Body of pancreas (tissue), 4 donors: ENCODE measurements around the gene CARD14. TPM values are rescaled to one million over a fixed set of nuclear protein-coding genes. Genes with fewer than 3 reads are reported as not detected.

Experiments
- ATAC-seq: fragments of 150-250 bp; one replicate; pipeline ENCODE4 v1.9.1; 2016
- DNase-seq, 4 donors: peaks; one replicate each; pipeline ENCODE4 v3.0.0-alpha.2; 2019
- H3K27ac ChIP-seq, 4 donors: fragments of 200-600 bp; sonication (generic); 1 replicate in 3 of 4; 2 replicates in 1 of 4; pipeline versions ENCODE4 v1.5.1 to v1.6.1; 2016 to 2019; ENCODE audit warnings: mild to moderate bottlenecking in 1 of 4, mixed read lengths in 1 of 4, moderate library complexity in 1 of 4
- H3K27me3 ChIP-seq, 2 donors: fragments of 200-600 bp; sonication (generic); one replicate each; pipeline ENCODE4 v1.6.0; 2016; ENCODE audit warnings: mild to moderate bottlenecking in 1 of 2
- H3K36me3 ChIP-seq, 2 donors: fragments of 200-600 bp; sonication (generic); replicated peaks in 1 of 2; 2 replicates each; pipeline ENCODE4 v1.5.1; 2016; ENCODE audit warnings: low read depth in 2 of 2; ENCODE audit not compliant: insufficient read depth in 1 of 2
- H3K4me1 ChIP-seq: fragments of 200-600 bp; sonication (generic); one replicate; pipeline ENCODE4 v1.6.0; 2016
- H3K4me3 ChIP-seq, 2 donors: fragments of 200-600 bp; sonication (generic); 1 replicate in 1 of 2; 2 replicates in 1 of 2; pipeline ENCODE4 v1.5.1; 2016 to 2019
- H3K9me3 ChIP-seq, 3 donors: fragments of 200-600 bp; sonication (generic); 1 replicate in 2 of 3; 2 replicates in 1 of 3; pipeline ENCODE4 v1.5.1; 2016
- POLR2A ChIP-seq, 3 donors: fragments of 450-650 bp; IDR thresholded peaks; one replicate each; pipeline ENCODE4 v1.6.1; 2016; ENCODE audit warnings: antibody characterized with exemption in 3 of 3, mild to moderate bottlenecking in 2 of 3
- WGBS, 2 donors: methylation state at CpG; one replicate each; pipeline ENCODE4 v1.1.5; 2017; 5-methylcytosine and 5-hydroxymethylcytosine counted together
- intact Hi-C: fragments of 100-400 bp; cut with DNase I; formaldehyde crosslinking; loops from one replicate; pipeline ENCODE4 v1.15.1; 2023
- total RNA-seq, 2 donors: library from RNA; depleted of rRNA; stranded (reverse); fragments of >200 nt; gene quantifications; one replicate each; pipeline ENCODE4 v1.1.0, GENCODE V29; 2016
- TF ChIP-seq, protein P1 (sequence below), 7 experiments: fragments of 450-650 bp in 4 of 7; fragments of 200-600 bp in 3 of 7; sonication (generic) in 3 of 7; IDR thresholded peaks; one replicate each; pipeline ENCODE4 v1.5.1; 2016 to 2019; ENCODE audit warnings: antibody characterized with exemption in 7 of 7

The CARD14 gene
- total RNA-seq, 2 donors from 2014 or later: not detected

DNA sequence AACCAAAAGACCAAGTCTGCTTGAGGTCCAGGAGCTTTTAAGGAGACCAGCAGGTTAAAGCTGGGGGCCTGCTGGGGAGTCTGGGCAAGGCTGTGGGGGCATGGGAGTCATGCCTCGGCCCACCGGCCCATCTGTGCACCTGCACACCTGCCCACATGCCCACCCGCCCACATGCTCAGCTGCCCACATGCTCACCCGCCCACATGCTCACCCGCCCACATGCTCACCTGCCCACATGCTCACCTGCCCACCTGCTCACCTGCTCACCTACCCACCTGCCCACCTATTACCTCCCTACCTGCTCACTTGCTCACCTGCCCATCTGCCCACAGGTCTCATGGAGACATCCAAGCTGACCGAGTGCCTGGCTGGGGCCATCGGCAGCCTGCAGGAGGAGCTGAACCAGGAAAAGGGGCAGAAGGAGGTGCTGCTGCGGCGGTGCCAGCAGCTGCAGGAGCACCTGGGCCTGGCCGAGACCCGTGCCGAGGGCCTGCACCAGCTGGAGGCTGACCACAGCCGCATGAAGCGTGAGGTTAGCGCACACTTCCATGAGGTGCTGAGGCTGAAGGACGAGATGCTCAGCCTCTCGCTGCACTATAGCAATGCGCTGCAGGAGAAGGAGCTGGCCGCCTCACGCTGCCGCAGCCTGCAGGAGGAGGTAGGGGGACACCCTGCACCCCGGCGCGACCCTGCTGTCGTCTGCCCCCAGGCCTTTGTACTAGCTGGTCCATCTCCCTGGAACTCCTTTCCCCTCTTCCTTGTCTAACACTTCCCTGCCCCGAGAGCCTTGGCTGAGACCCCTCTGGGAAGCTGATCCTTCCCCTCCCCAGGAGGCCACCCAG lies 14.0 kb downstream of the CARD14 start:
- Histone ChIP-seq H3K36me3 (no peaks in the 10 kb centered on the region), H3K27ac (no peak overlapping the region), H3K27me3 (no peaks in the 10 kb centered on the region), H3K4me1 (peaks cover 16% of the 10 kb centered on the region), H3K4me3 (no peak overlapping the region), H3K9me3 (no peaks in the 10 kb centered on the region)
- TF ChIP-seq POLR2A (IDR thresholded peaks at IDR 0.05): no peak
- TF ChIP-seq, protein P1, sequence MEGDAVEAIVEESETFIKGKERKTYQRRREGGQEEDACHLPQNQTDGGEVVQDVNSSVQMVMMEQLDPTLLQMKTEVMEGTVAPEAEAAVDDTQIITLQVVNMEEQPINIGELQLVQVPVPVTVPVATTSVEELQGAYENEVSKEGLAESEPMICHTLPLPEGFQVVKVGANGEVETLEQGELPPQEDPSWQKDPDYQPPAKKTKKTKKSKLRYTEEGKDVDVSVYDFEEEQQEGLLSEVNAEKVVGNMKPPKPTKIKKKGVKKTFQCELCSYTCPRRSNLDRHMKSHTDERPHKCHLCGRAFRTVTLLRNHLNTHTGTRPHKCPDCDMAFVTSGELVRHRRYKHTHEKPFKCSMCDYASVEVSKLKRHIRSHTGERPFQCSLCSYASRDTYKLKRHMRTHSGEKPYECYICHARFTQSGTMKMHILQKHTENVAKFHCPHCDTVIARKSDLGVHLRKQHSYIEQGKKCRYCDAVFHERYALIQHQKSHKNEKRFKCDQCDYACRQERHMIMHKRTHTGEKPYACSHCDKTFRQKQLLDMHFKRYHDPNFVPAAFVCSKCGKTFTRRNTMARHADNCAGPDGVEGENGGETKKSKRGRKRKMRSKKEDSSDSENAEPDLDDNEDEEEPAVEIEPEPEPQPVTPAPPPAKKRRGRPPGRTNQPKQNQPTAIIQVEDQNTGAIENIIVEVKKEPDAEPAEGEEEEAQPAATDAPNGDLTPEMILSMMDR (IDR thresholded peaks at IDR 0.05): no peak
- DNase-seq: no peak
- 64 to 74% methylated on average over 24 to 26 of the region's 26 CpGs for WGBS, 2 donors
- no peak for ATAC-seq
- intact Hi-C loops: no loop called here

DNA sequence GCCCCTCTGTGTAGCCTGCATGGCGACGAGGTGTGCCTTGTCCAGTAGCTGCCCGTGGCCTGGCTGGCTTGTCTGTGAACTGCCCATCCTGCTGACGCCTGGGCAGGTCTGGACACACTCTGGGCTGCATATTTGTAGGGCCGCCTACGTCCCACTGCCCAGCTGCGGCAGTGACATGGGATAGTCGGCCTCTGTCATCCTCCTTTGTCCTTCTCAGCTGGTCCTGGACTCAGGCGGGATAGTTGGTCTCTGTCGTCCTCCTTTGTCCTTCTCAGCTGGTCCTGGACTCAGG lies 14.5 kb downstream of the CARD14 start:
- no peaks in the 10 kb centered on the region for H3K9me3 ChIP-seq
- TF ChIP-seq, protein P1 (IDR thresholded peaks at IDR 0.05): no peak
- no peak for TF ChIP-seq POLR2A (IDR thresholded peaks at IDR 0.05)
- intact Hi-C loops: no loop called here
- WGBS, 2 donors: 68% methylated on average over 10 of the region's 10 CpGs; no CpG with 5 or more reads in 1 of the 2 donors
- no peak overlapping the region for H3K4me3 ChIP-seq
- peaks cover 16% of the 10 kb centered on the region for H3K4me1 ChIP-seq
- no peaks in the 10 kb centered on the region for H3K36me3 ChIP-seq
- no peak for ATAC-seq
- no peak for DNase-seq
- H3K27me3 ChIP-seq: no peaks in the 10 kb centered on the region
- H3K27ac ChIP-seq: no peak overlapping the region

DNA sequence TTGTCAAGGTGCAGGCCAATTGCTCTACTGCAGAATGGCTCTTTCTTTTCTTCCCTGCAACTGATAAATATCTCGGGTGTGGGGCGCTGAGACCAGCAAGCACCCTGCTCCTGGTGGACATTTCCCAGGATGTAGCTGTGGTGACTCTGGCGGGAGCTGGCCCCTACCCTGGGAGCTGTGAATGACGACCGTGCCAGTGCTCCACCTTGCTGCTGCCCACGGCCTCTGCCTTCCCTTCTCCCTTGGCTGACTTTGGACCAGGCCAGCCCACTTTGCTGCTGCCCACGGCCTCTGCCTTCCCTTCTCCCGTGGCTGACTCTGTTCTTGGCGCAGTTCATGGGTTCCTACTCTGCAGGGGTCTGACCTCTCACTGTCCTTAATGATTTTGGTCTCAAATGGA lies 16.1 kb downstream of the CARD14 start:
- no peak for ATAC-seq
- Histone ChIP-seq H3K27me3 (no peaks in the 10 kb centered on the region), H3K4me1 (peaks cover 16% of the 10 kb centered on the region), H3K9me3 (no peaks in the 10 kb centered on the region), H3K4me3 (no peak overlapping the region), H3K27ac (no peak overlapping the region), H3K36me3 (no peaks in the 10 kb centered on the region)
- intact Hi-C loops: no loop called here
- TF ChIP-seq, protein P1 (IDR thresholded peaks at IDR 0.05): no peak
- no peak for TF ChIP-seq POLR2A (IDR thresholded peaks at IDR 0.05)
- DNase-seq: no peak
- 84 to 86% methylated on average over 5 to 9 of the region's 9 CpGs for WGBS, 2 donors

DNA sequence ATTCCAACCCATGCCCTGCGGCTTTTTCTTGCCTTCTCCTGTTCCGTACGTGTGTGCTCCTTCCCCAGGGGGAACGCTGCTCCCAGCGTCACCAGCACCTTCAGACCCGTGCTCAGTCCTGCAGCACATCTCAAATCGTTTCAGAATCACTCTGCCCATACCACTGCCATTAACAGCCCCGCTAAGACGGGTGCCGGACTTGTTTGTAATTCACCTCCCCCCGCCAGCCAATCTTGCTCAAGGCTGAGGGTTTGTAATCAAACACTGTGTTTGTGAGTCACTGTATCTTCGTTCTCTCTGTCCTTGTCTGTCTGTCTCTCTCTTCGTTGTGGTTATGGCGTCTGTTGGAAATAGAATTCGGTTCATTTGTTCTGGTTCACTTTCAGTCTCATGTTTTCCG lies 17.3 kb downstream of the CARD14 start:
- peak; percentile 28 for ATAC-seq
- H3K9me3 ChIP-seq: no peaks in the 10 kb centered on the region
- no peaks in the 10 kb centered on the region for H3K27me3 ChIP-seq
- peak in 1 of 4 donors; percentile 38 for DNase-seq
- H3K4me3 ChIP-seq: no peak overlapping the region
- no peaks in the 10 kb centered on the region for H3K36me3 ChIP-seq
- intact Hi-C loops: no loop called here
- TF ChIP-seq, protein P1 (IDR thresholded peaks at IDR 0.05): no peak
- TF ChIP-seq POLR2A (IDR thresholded peaks at IDR 0.05): no peak
- peak overlapping the region in 2 of 4 donors; percentile 31 to 55 for H3K27ac ChIP-seq
- peaks cover 16% of the 10 kb centered on the region for H3K4me1 ChIP-seq
- WGBS, 2 donors: 51 to 60% methylated on average over 16 of the region's 16 CpGs

DNA sequence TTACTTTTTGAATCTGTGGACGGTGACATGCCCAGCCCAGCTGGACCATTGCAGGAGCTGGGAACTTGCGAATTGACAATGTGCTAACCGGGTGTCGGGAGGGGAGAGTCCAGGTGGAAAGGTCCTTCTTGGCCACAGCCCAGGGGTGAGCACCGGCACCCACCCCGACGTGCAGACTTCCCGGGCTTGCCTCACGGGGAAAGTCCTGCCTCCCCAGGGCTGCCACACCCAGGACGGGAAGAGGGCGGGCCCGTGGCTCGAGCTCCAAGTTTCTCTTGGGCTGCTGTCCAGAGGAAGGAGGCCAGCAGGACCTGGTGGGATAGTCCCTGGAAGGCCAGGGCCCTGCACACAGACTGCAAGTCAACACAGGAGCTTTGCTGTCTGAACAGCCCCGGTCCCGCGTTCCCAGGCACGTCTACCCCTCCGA lies 17.7 kb downstream of the CARD14 start:
- peak overlapping the region in 2 of 4 donors; percentile 31 to 55 for H3K27ac ChIP-seq
- no peak overlapping the region for H3K4me3 ChIP-seq
- H3K4me1 ChIP-seq: peaks cover 19% of the 10 kb centered on the region
- ATAC-seq: peak; percentile 74
- TF ChIP-seq, protein P1 (IDR thresholded peaks at IDR 0.05): no peak
- no peak for TF ChIP-seq POLR2A (IDR thresholded peaks at IDR 0.05)
- no peaks in the 10 kb centered on the region for H3K36me3 ChIP-seq
- 29 to 32% methylated on average over 9 to 18 of the region's 18 CpGs for WGBS, 2 donors
- intact Hi-C loops: no loop called here
- H3K9me3 ChIP-seq: no peaks in the 10 kb centered on the region
- H3K27me3 ChIP-seq: no peaks in the 10 kb centered on the region
- DNase-seq: peak; percentile 56 to 79 (median 71)
